ENCODE results near the gene LRRC56.

Gene LRRC56

DNA sequence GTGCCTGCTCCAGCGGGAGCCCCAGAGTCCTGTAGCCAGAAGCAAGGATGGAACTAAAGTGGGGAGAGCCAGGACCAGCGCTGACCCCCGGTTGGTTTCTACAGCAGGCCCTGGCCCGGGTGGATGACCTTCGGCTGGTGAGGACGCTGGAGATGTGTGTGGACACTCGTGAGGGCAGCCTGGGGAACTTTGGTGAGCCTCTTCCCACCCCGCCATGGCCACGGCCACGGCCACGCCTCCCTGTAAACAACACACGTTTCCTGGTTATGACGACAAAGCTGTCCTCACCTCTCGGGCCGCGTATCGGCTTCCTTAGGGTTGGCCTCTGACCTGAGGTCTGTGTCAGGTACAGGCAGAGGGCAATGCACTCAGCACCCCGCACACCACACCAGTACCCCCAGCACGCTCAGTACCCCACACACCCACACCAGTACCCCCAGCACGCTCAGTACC lies 4.1 kb downstream of the LRRC56 start:
- no peak overlapping the region for H3K4me3 ChIP-seq (ENCODE audit: control insufficient read depth, low read depth, low read length)
- DNase-seq (ENCODE audit: low read depth), result no peak
- TF ChIP-seq, protein P1, sequence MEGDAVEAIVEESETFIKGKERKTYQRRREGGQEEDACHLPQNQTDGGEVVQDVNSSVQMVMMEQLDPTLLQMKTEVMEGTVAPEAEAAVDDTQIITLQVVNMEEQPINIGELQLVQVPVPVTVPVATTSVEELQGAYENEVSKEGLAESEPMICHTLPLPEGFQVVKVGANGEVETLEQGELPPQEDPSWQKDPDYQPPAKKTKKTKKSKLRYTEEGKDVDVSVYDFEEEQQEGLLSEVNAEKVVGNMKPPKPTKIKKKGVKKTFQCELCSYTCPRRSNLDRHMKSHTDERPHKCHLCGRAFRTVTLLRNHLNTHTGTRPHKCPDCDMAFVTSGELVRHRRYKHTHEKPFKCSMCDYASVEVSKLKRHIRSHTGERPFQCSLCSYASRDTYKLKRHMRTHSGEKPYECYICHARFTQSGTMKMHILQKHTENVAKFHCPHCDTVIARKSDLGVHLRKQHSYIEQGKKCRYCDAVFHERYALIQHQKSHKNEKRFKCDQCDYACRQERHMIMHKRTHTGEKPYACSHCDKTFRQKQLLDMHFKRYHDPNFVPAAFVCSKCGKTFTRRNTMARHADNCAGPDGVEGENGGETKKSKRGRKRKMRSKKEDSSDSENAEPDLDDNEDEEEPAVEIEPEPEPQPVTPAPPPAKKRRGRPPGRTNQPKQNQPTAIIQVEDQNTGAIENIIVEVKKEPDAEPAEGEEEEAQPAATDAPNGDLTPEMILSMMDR (IDR thresholded peaks at IDR 0.05; ENCODE audit: control insufficient read depth, insufficient read depth, low read depth, low read length, missing control alignments), result no peak

- TF ChIP-seq, protein P1 (IDR thresholded peaks at IDR 0.05; ENCODE audit: control insufficient read depth, insufficient read depth, low read depth, low read length, missing control alignments), result no peak
- no peak for DNase-seq (ENCODE audit: low read depth)
- no peak overlapping the region for H3K4me3 ChIP-seq (ENCODE audit: control insufficient read depth, low read depth, low read length)
Observed at GRCh38 chr11:544817-545166, 7.5 kb downstream of the LRRC56 start.

- DNase-seq (ENCODE audit: low read depth), result no peak
- TF ChIP-seq, protein P1 (IDR thresholded peaks at IDR 0.05; ENCODE audit: control insufficient read depth, insufficient read depth, low read depth, low read length, missing control alignments), result no peak
- H3K4me3 ChIP-seq (ENCODE audit: control insufficient read depth, low read depth, low read length), result no peak overlapping the region
Observed at GRCh38 chr11:545171-545570, 7.8 kb downstream of the LRRC56 start.

DNA sequence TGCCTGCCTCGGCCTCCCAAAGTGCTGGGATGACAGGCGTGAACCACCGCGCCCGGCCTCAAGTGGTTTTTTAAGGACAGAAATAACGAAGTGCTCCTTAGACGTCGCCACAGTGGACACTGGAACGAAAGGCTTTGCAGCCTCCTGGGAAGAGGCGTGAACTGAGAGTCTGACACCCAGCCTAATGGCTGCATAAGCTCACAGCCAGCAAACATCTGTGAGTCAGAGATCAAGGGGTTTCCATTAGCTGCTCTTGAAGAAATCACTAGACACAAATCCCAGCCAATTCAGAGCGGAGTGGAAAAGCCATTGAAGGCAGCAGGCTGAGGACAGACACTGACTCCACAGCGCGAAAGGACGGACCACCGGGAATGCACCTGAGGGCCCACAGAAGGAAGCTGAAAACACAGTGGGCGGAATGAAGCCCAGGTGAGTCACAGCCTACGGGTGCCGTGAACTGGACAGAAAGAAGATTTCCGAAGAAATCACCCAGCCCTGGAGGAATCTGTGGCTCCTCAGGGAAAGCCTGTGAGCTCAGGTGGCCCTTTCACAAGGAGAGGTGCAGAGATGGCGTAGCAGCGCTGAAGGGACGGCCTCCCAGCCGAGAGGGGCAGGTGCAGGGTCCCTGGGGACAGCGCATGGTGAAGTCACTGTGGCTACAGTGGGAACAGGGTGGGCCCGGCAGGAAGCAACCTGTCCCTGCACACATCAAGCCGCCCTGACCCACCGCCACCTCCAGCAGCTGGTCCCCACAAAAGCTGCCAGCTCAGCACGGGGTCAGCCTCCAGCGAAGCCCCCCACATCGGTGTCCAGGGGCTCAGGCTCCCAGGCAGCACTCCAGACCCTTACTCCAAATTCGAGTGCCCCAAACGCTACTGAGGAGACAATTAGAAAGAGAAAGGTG lies 11.6 kb downstream of the LRRC56 start:
- DNase-seq (ENCODE audit: low read depth), result no peak
- TF ChIP-seq, protein P1 (IDR thresholded peaks at IDR 0.05; ENCODE audit: control insufficient read depth, insufficient read depth, low read depth, low read length, missing control alignments), result no peak
- no peak overlapping the region for H3K4me3 ChIP-seq (ENCODE audit: control insufficient read depth, low read depth, low read length)

DNA sequence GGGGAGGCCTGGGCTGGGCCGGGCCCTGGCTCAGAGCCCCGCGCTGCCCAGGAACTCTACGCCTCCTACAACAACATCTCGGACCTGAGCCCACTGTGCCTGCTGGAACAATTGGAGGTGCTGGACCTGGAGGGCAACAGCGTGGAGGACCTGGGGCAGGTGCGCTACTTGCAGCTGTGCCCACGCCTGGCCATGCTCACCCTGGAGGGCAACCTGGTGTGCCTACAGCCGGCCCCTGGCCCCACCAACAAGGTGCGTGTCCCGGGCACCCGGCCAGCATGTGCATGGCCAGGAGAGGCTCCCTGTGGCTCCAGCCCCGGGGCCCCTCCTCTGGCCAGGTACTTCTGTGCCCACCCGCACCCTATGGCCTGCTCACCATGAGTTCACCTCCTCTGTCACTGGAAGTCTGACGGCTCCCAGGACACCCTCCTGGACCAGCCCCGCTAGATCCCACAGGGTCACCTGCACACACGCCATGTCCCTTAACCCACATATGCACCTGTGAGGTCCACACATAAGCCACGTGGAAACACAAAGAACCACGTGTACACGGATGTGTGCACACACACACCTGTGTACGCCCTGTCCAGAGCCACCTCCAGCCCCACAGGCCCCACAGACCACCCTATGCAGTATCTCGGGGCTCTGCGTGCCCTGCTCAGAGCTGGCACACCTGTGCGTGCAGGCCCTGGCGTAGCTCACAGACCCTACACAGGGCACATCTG lies 12.9 kb downstream of the LRRC56 start:
- H3K4me3 ChIP-seq (ENCODE audit: control insufficient read depth, low read depth, low read length), result no peak overlapping the region
- TF ChIP-seq, protein P1 (IDR thresholded peaks at IDR 0.05; ENCODE audit: control insufficient read depth, insufficient read depth, low read depth, low read length, missing control alignments), result no peak
- DNase-seq (ENCODE audit: low read depth), result no peak

DNA sequence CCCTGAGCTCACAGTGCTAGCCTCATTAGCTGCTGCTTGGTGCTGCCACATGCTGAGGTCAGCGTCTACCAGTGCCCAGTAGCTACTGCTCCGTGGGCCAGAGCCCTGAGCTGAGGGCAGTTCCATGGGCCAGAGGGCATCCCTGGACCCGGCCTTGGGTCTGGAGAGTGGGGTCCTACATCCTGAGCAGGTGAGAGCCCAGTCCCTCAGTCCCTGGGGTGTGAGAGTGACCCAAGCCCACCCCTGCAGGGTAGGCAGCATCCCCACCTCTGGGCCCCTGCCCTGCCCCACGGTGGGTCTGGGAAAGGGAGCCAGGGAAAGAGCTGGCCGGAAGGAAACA lies 13.4 kb downstream of the LRRC56 start:
- TF ChIP-seq, protein P1 (IDR thresholded peaks at IDR 0.05; ENCODE audit: control insufficient read depth, insufficient read depth, low read depth, low read length, missing control alignments), result no peak
- DNase-seq (ENCODE audit: low read depth), result no peak
- no peak overlapping the region for H3K4me3 ChIP-seq (ENCODE audit: control insufficient read depth, low read depth, low read length)
